Measurements from ENCODE around the gene CHRD.
"Not testable (repeated sequence)": the region's sequence is repeated elsewhere in the genome, so short reads cannot be mapped to it uniquely, and the experiment has no call there.

The CHRD gene

GRCh38 chr3:184409946-184410500 is 30.2 kb downstream of the CHRD start:
- no peak for DNase-seq (ENCODE audit: extremely low read depth in 1 of 2, low read depth in 1 of 2)

GRCh38 chr3:184414418-184415202 is 34.8 kb downstream of the CHRD start:
- no peak for DNase-seq (ENCODE audit: extremely low read depth in 1 of 2, low read depth in 1 of 2)

- no peak for DNase-seq (ENCODE audit: extremely low read depth in 1 of 2, low read depth in 1 of 2)
These were observed 35.3 kb downstream of the CHRD start for GRCh38 chr3:184415203-184415490.

GRCh38 chr3:184417619-184418327 is 37.9 kb downstream of the CHRD start:
- peak; percentile 38 to 53 for DNase-seq (ENCODE audit: extremely low read depth in 1 of 2, low read depth in 1 of 2)

- no peak for DNase-seq (ENCODE audit: extremely low read depth in 1 of 2, low read depth in 1 of 2)
These were observed 39.3 kb downstream of the CHRD start for GRCh38 chr3:184419171-184419570.

- no peak for DNase-seq (ENCODE audit: extremely low read depth in 1 of 2, low read depth in 1 of 2)
These were observed 43.7 kb downstream of the CHRD start for GRCh38 chr3:184423561-184423960.

- no peak for DNase-seq (ENCODE audit: extremely low read depth in 1 of 2, low read depth in 1 of 2)
These were observed 46.9 kb downstream of the CHRD start for GRCh38 chr3:184426691-184427141.

GRCh38 chr3:184428561-184429175 is 48.8 kb downstream of the CHRD start:
- DNase-seq (ENCODE audit: extremely low read depth in 1 of 2, low read depth in 1 of 2), result no peak

- no peak for DNase-seq (ENCODE audit: extremely low read depth in 1 of 2, low read depth in 1 of 2)
These were observed 49.9 kb downstream of the CHRD start for GRCh38 chr3:184429786-184430185.

- no peak for DNase-seq (ENCODE audit: extremely low read depth in 1 of 2, low read depth in 1 of 2)
These were observed 51.1 kb downstream of the CHRD start for GRCh38 chr3:184430940-184431339.

GRCh38 chr3:184433178-184433577 is 53.3 kb downstream of the CHRD start:
- DNase-seq (ENCODE audit: extremely low read depth in 1 of 2, low read depth in 1 of 2), result not testable (repeated sequence)

- no peak for DNase-seq (ENCODE audit: extremely low read depth in 1 of 2, low read depth in 1 of 2)
These were observed 59.2 kb downstream of the CHRD start for GRCh38 chr3:184439096-184439495.
